A549 (cell line): ENCODE measurements around the gene NFATC3. TPM values are rescaled to one million over a fixed set of nuclear protein-coding genes. Genes with fewer than 3 reads are reported as not detected.
A peak's percentile ranks its signal among the peaks of the same experiment; 100 is the strongest.

Experiments used
- ATAC-seq, 2 experiments: fragments of 200-7000 bp in 1 of 2; fragments of >200 bp in 1 of 2; cut with Nextera tagmentation in 1 of 2; cut with Tn5 transposase in 1 of 2; 3 replicates each; pipeline versions ENCODE4 v1.8.0 to v1.9.1; 2018 to 2020; ENCODE audit warnings: mild to moderate bottlenecking in 1 of 2, moderate library complexity in 1 of 2
- CTCF ChIA-PET: fragments of 300-600 bp; sonication (Branson Sonifier 250); formaldehyde crosslinking; extraction: SDS; loops from one replicate; lab custom pipeline; 2021; ENCODE audit warnings: antibody characterized with exemption, inconsistent platforms; lab: Yijun Ruan, JAX
- POLR2A ChIA-PET: fragments of 350-600 bp; formaldehyde crosslinking; extraction: SDS; loops from one replicate; lab custom pipeline; 2021; ENCODE audit warnings: antibody characterized with exemption, inconsistent platforms; lab: Yijun Ruan, JAX
- DNase-seq, 2 experiments: peaks; one replicate each; pipeline versions ENCODE4 v3.0.0 to v3.0.0-alpha.2; 2011 to 2016; ENCODE audit warnings: low read depth in 1 of 2, low spot score in 1 of 2
- FAIRE-seq: peaks from 2 replicates; lab custom pipeline; 2011; peaks lifted over from hg19 to GRCh38; lab: Jason Lieb, UNC
- H3K27ac ChIP-seq, 2 experiments: fragments of >200 bp; sonication (Bioruptor Twin); formaldehyde crosslinking; 3 replicates each; pipeline ENCODE4 v1.5.1; 2016 to 2017
- H3K4me1 ChIP-seq: fragments of >200 bp; sonication (Bioruptor Twin); formaldehyde crosslinking; 3 replicates; pipeline ENCODE4 v1.6.1; 2016
- H3K4me2 ChIP-seq: fragments of >200 bp; sonication (Bioruptor Twin); formaldehyde crosslinking; 3 replicates; pipeline ENCODE4 v1.6.1; 2016
- H3K4me3 ChIP-seq: fragments of >200 bp; sonication (Bioruptor Twin); formaldehyde crosslinking; 3 replicates; pipeline ENCODE4 v1.5.1; 2016
- H3K9me3 ChIP-seq: fragments of >200 bp; sonication (Bioruptor Twin); formaldehyde crosslinking; 3 replicates; pipeline ENCODE4 v1.6.1; 2016
- CEBPB ChIP-seq, 2 experiments: fragments of >200 bp in 1 of 2; sonication (Bioruptor Twin) in 1 of 2; formaldehyde crosslinking in 1 of 2; IDR thresholded peaks; 2 replicates each; pipeline ENCODE4 v1.6.1; 2012 to 2016
- CHD2 ChIP-seq: fragments of 150-350 bp; IDR thresholded peaks from 2 replicates; pipeline ENCODE4 v1.6.1; 2014; ENCODE audit warnings: low read length; ENCODE audit not compliant: partially characterized antibody
- EHF ChIP-seq: fragments of 250-450 bp; sonication (Bioruptor Pico); IDR thresholded peaks from 2 replicates; pipeline ENCODE4 v1.5.0; 2020; ENCODE audit warnings: mild to moderate bottlenecking
- FOSB ChIP-seq: fragments of 250-450 bp; sonication (Bioruptor Pico); IDR thresholded peaks from 2 replicates; pipeline ENCODE4 v1.5.0; 2020; ENCODE audit warnings: mild to moderate bottlenecking, moderate library complexity
- FOSL2 ChIP-seq, 2 experiments: fragments of 450-650 bp in 1 of 2; fragments of >200 bp in 1 of 2; sonication (Bioruptor Twin) in 1 of 2; formaldehyde crosslinking; IDR thresholded peaks; 2 replicates each; pipeline versions ENCODE4 v1.5.0 to v1.6.1; 2016 to 2020; ENCODE audit warnings: mild to moderate bottlenecking in 1 of 2, moderate library complexity in 1 of 2
- JUN ChIP-seq, 2 experiments: fragments of >200 bp; sonication (Bioruptor Twin); formaldehyde crosslinking; IDR thresholded peaks; 2 replicates in 1 of 2; 3 replicates in 1 of 2; pipeline ENCODE4 v1.6.1; 2016 to 2017
- MAFK ChIP-seq: fragments of 450-650 bp; IDR thresholded peaks from 2 replicates; pipeline ENCODE4 v1.6.1; 2014; ENCODE audit not compliant: partially characterized antibody
- MYC ChIP-seq: IDR thresholded peaks from 2 replicates; pipeline ENCODE4 v1.6.1; 2012; ENCODE audit warnings: mild to moderate bottlenecking, inconsistent platforms, low read length, improper control_type of control experiment, borderline replicate concordance
- PBX3 ChIP-seq: IDR thresholded peaks from 2 replicates; pipeline ENCODE4 v1.6.1; 2012
- POLR2AphosphoS2 ChIP-seq: conservative IDR thresholded peaks from 2 replicates; pipeline ENCODE4 v1.6.1; 2012; ENCODE audit warnings: low read length, improper control_type of control experiment, inconsistent platforms
- RAD21 ChIP-seq, 2 experiments: fragments of >200 bp in 1 of 2; sonication (Bioruptor Twin) in 1 of 2; formaldehyde crosslinking in 1 of 2; IDR thresholded peaks in 1 of 2; conservative IDR thresholded peaks in 1 of 2; 2 replicates in 1 of 2; 3 replicates in 1 of 2; pipeline ENCODE4 v1.6.1; 2012 to 2018; ENCODE audit warnings: inconsistent platforms in 1 of 2
- USF2 ChIP-seq: fragments of 450-650 bp; IDR thresholded peaks from 2 replicates; pipeline ENCODE4 v1.6.1; 2014; ENCODE audit warnings: antibody characterized with exemption
- ZFP36 ChIP-seq: fragments of 450-650 bp; IDR thresholded peaks from 2 replicates; pipeline ENCODE4 v1.6.1; 2014; ENCODE audit warnings: borderline replicate concordance; ENCODE audit not compliant: partially characterized antibody
- ZNF302 ChIP-seq: fragments of 250-450 bp; sonication (Bioruptor Pico); IDR thresholded peaks from 2 replicates; pipeline ENCODE4 v1.9.0; 2021; ENCODE audit warnings: inconsistent platforms, mild to moderate bottlenecking, moderate library complexity
- WGBS: methylation state at CpG from one replicate; pipeline ENCODE4 v1.1.6; 2017; ENCODE audit errors: missing lambda C conversion rate; 5-methylcytosine and 5-hydroxymethylcytosine counted together
- polyA plus RNA-seq, 4 experiments: library from polyadenylated mRNA; depleted of rRNA in 3 of 4; stranded (reverse); fragments of >200 nt; fragmentation: RNase III in 1 of 4; extraction: RNeasy Plus Mini Kit Qiagen cat#74134 plus additional on column Dnase treatment in 1 of 4; gene quantifications; 2 replicates in 3 of 4; 3 replicates in 1 of 4; pipeline ENCODE4 v1.2.3, GENCODE V29; 2011 to 2017
- TF ChIP-seq, protein P1 (sequence below): IDR thresholded peaks from 2 replicates; pipeline ENCODE4 v1.6.1; 2012

Gene NFATC3
- polyA plus RNA-seq, 2 of the 4 experiments (the other 2 are of a cell fraction): 13.3 to 23.9 TPM

DNA sequence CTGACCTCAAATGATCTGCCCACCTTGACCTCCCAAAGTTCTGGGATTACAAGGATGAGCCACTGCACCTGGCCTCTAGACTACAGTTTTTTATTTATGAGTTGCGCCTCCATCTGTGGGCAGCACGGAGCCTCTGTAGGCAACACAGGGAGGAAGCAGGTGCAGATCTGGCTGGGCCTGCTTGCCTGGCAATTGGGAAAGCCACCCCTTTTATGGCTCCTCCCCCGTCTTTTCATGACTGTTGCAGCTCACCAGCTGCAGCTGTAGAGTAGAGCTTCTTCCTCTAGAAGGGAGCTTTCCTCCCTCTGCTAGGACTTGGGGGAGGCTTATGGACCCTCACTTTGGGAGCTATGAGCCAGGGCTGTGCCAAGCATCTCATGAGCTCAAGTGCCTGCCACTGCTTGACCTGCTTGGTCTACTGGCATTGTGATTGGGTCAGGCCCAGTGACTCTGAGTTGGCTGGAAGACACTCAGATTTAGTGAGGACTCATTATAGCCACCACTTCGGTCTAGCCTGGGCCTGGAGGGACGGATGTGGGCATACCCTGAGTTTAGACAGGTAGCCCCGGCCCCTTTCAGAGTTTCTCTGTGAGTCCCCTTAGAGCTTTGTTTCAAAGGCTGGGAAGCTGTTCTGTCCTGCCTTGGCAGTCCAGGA lies 172.2 kb downstream of the NFATC3 start:
- ATAC-seq (peak in 1 of 2 experiments; percentile 1; a peak in 1 of 6 replicates), FAIRE-seq (no peak), DNase-seq (no peak)
- CTCF ChIA-PET: interaction anchor here (0.7 to 7.8 kb wide), 5 partner anchors 14 to 164 kb away, joined by 3 to 335 read pairs (median 3); partner anchors contain the start of gene PLA2G15
- TF ChIP-seq FOSB (CRISPR knock-in tag) (no peak), FOSL2 (IDR thresholded peaks at IDR 0.05) (no peak), FOSL2 (CRISPR knock-in tag; IDR thresholded peaks at IDR 0.05) (no peak), ZNF302 (CRISPR knock-in tag) (no peak), ZFP36 (no peak), CHD2 (no peak), PBX3 (no peak)
- Histone ChIP-seq H3K4me1 (peaks cover 18% of the 10 kb centered on the region), H3K27ac (peak overlapping the region; percentile 63 to 83), H3K4me2 (peak overlapping the region; percentile 52), H3K9me3 (no peaks in the 10 kb centered on the region), H3K4me3 (no peak overlapping the region)
- 88% methylated on average over 6 of the region's 6 CpGs for WGBS
- POLR2A ChIA-PET: interaction anchor here (1.2 kb wide), 1 partner anchor 53 kb away, joined by 4 read pairs; the partner anchor contains the start of genes PRMT7 and SLC7A6OS

- DNase-seq: peak in 1 of 2 experiments; percentile 65
- ChIA-PET CTCF (interaction anchor here (0.7 to 8.1 kb wide), 7 partner anchors 6 to 164 kb away, joined by 3 to 335 read pairs (median 42); partner anchors contain the start of gene PLA2G15), POLR2A (interaction anchor here (1.2 to 1.4 kb wide), 2 partner anchors 20 to 53 kb away, joined by 4 to 7 read pairs; partner anchors contain the start of genes PRMT7 and SLC7A6OS)
- Histone ChIP-seq H3K9me3 (no peaks in the 10 kb centered on the region), H3K4me1 (peaks cover 18% of the 10 kb centered on the region), H3K4me3 (no peak overlapping the region), H3K27ac (peak overlapping the region; percentile 63 to 83), H3K4me2 (peak overlapping the region; percentile 52)
- no peak for FAIRE-seq
- 49% methylated on average over 11 of the region's 13 CpGs for WGBS
- TF ChIP-seq CHD2 (no peak), MAFK (peak; percentile 63), CEBPB (IDR thresholded peaks at IDR 0.05) (no peak), FOSL2 (IDR thresholded peaks at IDR 0.05) (no peak), FOSL2 (CRISPR knock-in tag; IDR thresholded peaks at IDR 0.05) (peak; percentile 29; the same call in 1 of the 2 replicates)
- TF ChIP-seq, protein P1, sequence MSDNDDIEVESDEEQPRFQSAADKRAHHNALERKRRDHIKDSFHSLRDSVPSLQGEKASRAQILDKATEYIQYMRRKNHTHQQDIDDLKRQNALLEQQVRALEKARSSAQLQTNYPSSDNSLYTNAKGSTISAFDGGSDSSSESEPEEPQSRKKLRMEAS: 0 out of 2 replicates have a peak, but pooled peaks have one; percentile 22
- TF ChIP-seq, all 56 proteins: peak for 3
- ATAC-seq: peak; percentile 54 to 74; a peak in 4 of 6 replicates
Measured at GRCh38 chr16:68257906-68258800, 173.0 kb downstream of the NFATC3 start.

DNA sequence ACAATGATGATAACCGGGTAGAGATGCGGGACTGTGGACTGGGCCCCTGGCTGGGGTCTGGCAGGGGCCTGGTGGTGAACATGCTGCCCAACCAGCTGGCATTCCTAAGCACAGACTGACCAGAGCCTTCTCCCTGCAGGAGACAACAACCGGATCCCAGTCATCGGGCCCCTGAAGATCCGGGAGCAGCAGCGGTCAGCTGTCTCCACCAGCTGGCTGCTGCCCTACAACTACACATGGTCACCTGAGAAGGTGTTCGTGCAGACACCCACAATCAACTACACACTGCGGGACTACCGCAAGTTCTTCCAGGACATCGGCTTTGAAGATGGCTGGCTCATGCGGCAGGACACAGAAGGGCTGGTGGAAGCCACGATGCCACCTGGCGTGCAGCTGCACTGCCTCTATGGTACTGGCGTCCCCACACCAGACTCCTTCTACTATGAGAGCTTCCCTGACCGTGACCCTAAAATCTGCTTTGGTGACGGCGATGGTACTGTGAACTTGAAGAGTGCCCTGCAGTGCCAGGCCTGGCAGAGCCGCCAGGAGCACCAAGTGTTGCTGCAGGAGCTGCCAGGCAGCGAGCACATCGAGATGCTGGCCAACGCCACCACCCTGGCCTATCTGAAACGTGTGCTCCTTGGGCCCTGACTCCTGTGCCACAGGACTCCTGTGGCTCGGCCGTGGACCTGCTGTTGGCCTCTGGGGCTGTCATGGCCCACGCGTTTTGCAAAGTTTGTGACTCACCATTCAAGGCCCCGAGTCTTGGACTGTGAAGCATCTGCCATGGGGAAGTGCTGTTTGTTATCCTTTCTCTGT lies 174.0 kb downstream of the NFATC3 start:
- no peak for TF ChIP-seq MYC
- TF ChIP-seq RAD21 (conservative IDR thresholded peaks at IDR 0.05 in 1 of 2, IDR thresholded peaks at IDR 0.05 in 1 of 2): no peak
- no peak for TF ChIP-seq JUN (IDR thresholded peaks at IDR 0.05)
- TF ChIP-seq EHF: no peak
- TF ChIP-seq USF2: no peak
- TF ChIP-seq POLR2AphosphoS2: no peak
- Histone ChIP-seq H3K4me1 (peaks cover 24% of the 10 kb centered on the region), H3K9me3 (no peaks in the 10 kb centered on the region), H3K27ac (peak overlapping the region in 1 of 2 experiments; percentile 83; a peak in 3 of 6 replicates), H3K4me2 (no peak overlapping the region), H3K4me3 (no peak overlapping the region)
- CTCF ChIA-PET: interaction anchor here (3.6 to 8.1 kb wide), 7 partner anchors 7 to 67 kb away, joined by 18 to 335 read pairs (median 89); partner anchors contain the start of gene PLA2G15
- FAIRE-seq (no peak), ATAC-seq (no peak), DNase-seq (no peak)
- POLR2A ChIA-PET: interaction anchor here (1.4 kb wide), 1 partner anchor 22 kb away, joined by 7 read pairs; no protein-coding TSS in a partner anchor
- 89% methylated on average over 23 of the region's 27 CpGs for WGBS
